ENCODE measurements around the gene HSPA8. TPM values are rescaled to one million over a fixed set of nuclear protein-coding genes. Genes with fewer than 3 reads are reported as not detected.

The HSPA8 gene
- total RNA-seq, 3 donors from 2014 or later (not counting 1 experiment from before 2014, with no cell fraction given): 577 to 684 (median 633) TPM

GRCh38 chr11:123069908-123070821 lies 8.2 kb upstream of the HSPA8 start:
- ATAC-seq (peak; percentile 37 to 68 (median 46)), DNase-seq (peak in 1 of 2 donors; percentile 66)
- Histone ChIP-seq H3K36me3 (ENCODE audit: control insufficient read depth, insufficient read depth, low read length) (no peaks in the 10 kb centered on the region), H3K4me3 (ENCODE audit: low read length) (peak overlapping the region; percentile 41), H3K9me3 (ENCODE audit: control insufficient read depth, insufficient read depth, low read length) (no peaks in the 10 kb centered on the region), H3K4me1 (ENCODE audit: control insufficient read depth, insufficient read depth, low read length) (peaks cover 14% of the 10 kb centered on the region), H3K27ac (ENCODE audit: low read length) (peak overlapping the region; percentile 94), H3K27me3 (ENCODE audit: control insufficient read depth, insufficient read depth, low read length) (no peaks in the 10 kb centered on the region)
- Mint-ChIP-seq H3K4me1 (peaks cover 25 to 29% of the 10 kb centered on the region in 2 donors), H3K27me3 (ENCODE audit: low read depth in 2 of 2) (no peaks in the 10 kb centered on the region), H3K9me3 (no peaks in the 10 kb centered on the region), H3K4me3 (peak overlapping the region; percentile 94), H3K36me3 (no peaks in the 10 kb centered on the region), H3K27ac (peak overlapping the region; percentile 96)
- WGBS (ENCODE audit: insufficient coverage): 58% methylated on average over 2 of the region's 5 CpGs
- TF ChIP-seq CTCF (IDR thresholded peaks at IDR 0.05): no peak
- intact Hi-C loops (cut with micrococcal nuclease): no loop called here

- ATAC-seq: no peak
- peak overlapping the region; percentile 98 for H3K27ac ChIP-seq (ENCODE audit: low read length)
- H3K36me3 ChIP-seq (ENCODE audit: control insufficient read depth, insufficient read depth, low read length): peaks cover 6% of the 10 kb centered on the region
- peak overlapping the region; percentile 35 for H3K4me3 Mint-ChIP-seq
- intact Hi-C loops (cut with micrococcal nuclease): no loop called here
- no peak overlapping the region for H3K4me3 ChIP-seq (ENCODE audit: low read length)
- no peaks in the 10 kb centered on the region for H3K27me3 Mint-ChIP-seq (ENCODE audit: low read depth in 2 of 2)
- H3K36me3 Mint-ChIP-seq: peaks cover 6% of the 10 kb centered on the region
- H3K9me3 Mint-ChIP-seq: no peaks in the 10 kb centered on the region
- H3K27ac Mint-ChIP-seq: peak overlapping the region; percentile 66 to 100
- 94% methylated on average over 2 of the region's 2 CpGs for WGBS (ENCODE audit: insufficient coverage)
- H3K4me1 Mint-ChIP-seq: peaks cover 54 to 57% of the 10 kb centered on the region in 2 donors
- no peaks in the 10 kb centered on the region for H3K27me3 ChIP-seq (ENCODE audit: control insufficient read depth, insufficient read depth, low read length)
- no peaks in the 10 kb centered on the region for H3K9me3 ChIP-seq (ENCODE audit: control insufficient read depth, insufficient read depth, low read length)
- no peak for DNase-seq
- H3K4me1 ChIP-seq (ENCODE audit: control insufficient read depth, insufficient read depth, low read length): peaks cover 28% of the 10 kb centered on the region
- TF ChIP-seq CTCF (IDR thresholded peaks at IDR 0.05): no peak
Observed at GRCh38 chr11:123065621-123066020, 3.7 kb upstream of the HSPA8 start.

- peaks cover 22% of the 10 kb centered on the region for H3K36me3 Mint-ChIP-seq
- Histone ChIP-seq H3K27ac (ENCODE audit: low read length) (peak overlapping the region; percentile 98), H3K9me3 (ENCODE audit: control insufficient read depth, insufficient read depth, low read length) (no peaks in the 10 kb centered on the region), H3K4me1 (ENCODE audit: control insufficient read depth, insufficient read depth, low read length) (peaks cover 42% of the 10 kb centered on the region), H3K36me3 (ENCODE audit: control insufficient read depth, insufficient read depth, low read length) (peaks cover 22% of the 10 kb centered on the region), H3K27me3 (ENCODE audit: control insufficient read depth, insufficient read depth, low read length) (no peaks in the 10 kb centered on the region), H3K4me3 (ENCODE audit: low read length) (peak overlapping the region; percentile 91)
- H3K4me1 Mint-ChIP-seq: peaks cover 57 to 61% of the 10 kb centered on the region in 2 donors
- peak in 1 of 2 donors; percentile 45 for DNase-seq
- intact Hi-C loops (cut with micrococcal nuclease): loop anchor here (5.0 kb wide), 1 partner anchor 212 kb away; no protein-coding TSS in a partner anchor
- no peaks in the 10 kb centered on the region for H3K27me3 Mint-ChIP-seq (ENCODE audit: low read depth in 2 of 2)
- no peak for TF ChIP-seq CTCF (IDR thresholded peaks at IDR 0.05)
- no peaks in the 10 kb centered on the region for H3K9me3 Mint-ChIP-seq
- peak overlapping the region; percentile 98 for H3K4me3 Mint-ChIP-seq
- peak overlapping the region; percentile 99 to 100 for H3K27ac Mint-ChIP-seq
- no peak for ATAC-seq
- 30% methylated on average over 4 of the region's 9 CpGs for WGBS (ENCODE audit: insufficient coverage)
Observed at GRCh38 chr11:123063826-123064657, 2.1 kb upstream of the HSPA8 start.
